Measurements from ENCODE around the gene NFRKB. TPM values are rescaled to one million over a fixed set of nuclear protein-coding genes. Genes with fewer than 3 reads are reported as not detected.

The NFRKB gene
- total RNA-seq, 1 donor from 2014 or later = 66.3 TPM

DNA sequence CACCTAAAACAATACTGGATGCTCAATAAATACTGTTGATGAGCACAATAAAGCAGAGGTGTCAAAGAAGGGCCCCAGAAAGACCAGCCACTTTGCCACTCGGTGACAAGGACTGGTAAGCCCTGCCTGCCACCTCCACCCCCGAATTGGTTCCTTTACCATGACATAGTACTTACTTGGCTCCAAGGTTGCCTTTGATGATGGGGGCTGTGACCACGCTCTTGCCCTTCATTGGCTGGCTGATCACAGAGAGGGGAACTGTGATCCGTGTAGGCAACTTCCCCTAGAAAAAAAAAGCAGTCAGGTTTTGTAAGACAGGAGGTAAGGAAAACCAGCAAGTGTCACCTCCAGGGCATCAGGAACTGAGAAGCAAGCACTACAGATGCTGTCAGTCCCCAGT lies 29.7 kb downstream of the NFRKB start:
- DNase-seq (ENCODE audit: extremely low spot score in 2 of 2) = no peak
- TF ChIP-seq POLR2A (IDR thresholded peaks at IDR 0.05) (no peak), POLR2AphosphoS5 (IDR thresholded peaks at IDR 0.05; ENCODE audit: insufficient read depth in 1 of 2, low read depth in 1 of 2) (no peak)
- TF ChIP-seq, protein P1, sequence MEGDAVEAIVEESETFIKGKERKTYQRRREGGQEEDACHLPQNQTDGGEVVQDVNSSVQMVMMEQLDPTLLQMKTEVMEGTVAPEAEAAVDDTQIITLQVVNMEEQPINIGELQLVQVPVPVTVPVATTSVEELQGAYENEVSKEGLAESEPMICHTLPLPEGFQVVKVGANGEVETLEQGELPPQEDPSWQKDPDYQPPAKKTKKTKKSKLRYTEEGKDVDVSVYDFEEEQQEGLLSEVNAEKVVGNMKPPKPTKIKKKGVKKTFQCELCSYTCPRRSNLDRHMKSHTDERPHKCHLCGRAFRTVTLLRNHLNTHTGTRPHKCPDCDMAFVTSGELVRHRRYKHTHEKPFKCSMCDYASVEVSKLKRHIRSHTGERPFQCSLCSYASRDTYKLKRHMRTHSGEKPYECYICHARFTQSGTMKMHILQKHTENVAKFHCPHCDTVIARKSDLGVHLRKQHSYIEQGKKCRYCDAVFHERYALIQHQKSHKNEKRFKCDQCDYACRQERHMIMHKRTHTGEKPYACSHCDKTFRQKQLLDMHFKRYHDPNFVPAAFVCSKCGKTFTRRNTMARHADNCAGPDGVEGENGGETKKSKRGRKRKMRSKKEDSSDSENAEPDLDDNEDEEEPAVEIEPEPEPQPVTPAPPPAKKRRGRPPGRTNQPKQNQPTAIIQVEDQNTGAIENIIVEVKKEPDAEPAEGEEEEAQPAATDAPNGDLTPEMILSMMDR (IDR thresholded peaks at IDR 0.05) = no peak
- H3K27me3 ChIP-seq = no peaks in the 10 kb centered on the region
- H3K9me3 ChIP-seq = no peaks in the 10 kb centered on the region
- peaks cover 5 to 61% of the 10 kb centered on the region in 2 donors for H3K36me3 ChIP-seq
- H3K27ac ChIP-seq = no peak overlapping the region
- intact Hi-C loops (cut with DNase I) = no loop called here
- H3K4me3 ChIP-seq = no peak overlapping the region
- H3K4me1 ChIP-seq = peaks cover 13% of the 10 kb centered on the region

DNA sequence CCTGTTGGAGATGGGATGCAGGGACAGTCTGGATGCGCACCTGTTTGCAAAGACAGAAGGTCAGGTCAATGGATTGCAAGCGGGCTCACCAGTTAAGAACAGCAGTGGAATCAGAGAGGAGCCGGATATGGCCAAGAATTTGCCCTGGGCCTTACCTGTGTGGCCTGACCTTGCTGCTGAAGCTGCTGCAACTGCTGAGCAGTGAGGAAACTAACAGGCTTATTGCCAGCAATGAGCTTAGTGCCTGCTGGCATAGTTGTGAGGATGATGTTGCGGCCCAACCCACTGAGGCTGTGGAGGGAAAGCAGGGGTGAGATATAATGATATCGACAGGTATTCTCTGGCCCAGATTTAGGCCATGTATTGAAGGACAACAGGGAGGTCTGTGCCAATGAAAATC lies 30.6 kb downstream of the NFRKB start:
- intact Hi-C loops (cut with DNase I) = no loop called here
- no peak for DNase-seq (ENCODE audit: extremely low spot score in 2 of 2)
- Histone ChIP-seq H3K4me3 (no peak overlapping the region), H3K4me1 (peaks cover 13% of the 10 kb centered on the region), H3K27ac (no peak overlapping the region), H3K9me3 (no peaks in the 10 kb centered on the region), H3K36me3 (peaks cover 5 to 62% of the 10 kb centered on the region in 2 donors), H3K27me3 (no peaks in the 10 kb centered on the region)
- TF ChIP-seq POLR2A (IDR thresholded peaks at IDR 0.05) = no peak
- TF ChIP-seq, protein P1 (IDR thresholded peaks at IDR 0.05) = no peak
- TF ChIP-seq POLR2AphosphoS5 (IDR thresholded peaks at IDR 0.05; ENCODE audit: insufficient read depth in 1 of 2, low read depth in 1 of 2) = no peak

- peaks cover 0 to 50% of the 10 kb centered on the region in 2 donors for H3K36me3 ChIP-seq
- no peak for DNase-seq (ENCODE audit: extremely low spot score in 2 of 2)
- intact Hi-C loops (cut with DNase I) = no loop called here
Observed at GRCh38 chr11:129861702-129862522, 33.5 kb downstream of the NFRKB start.

DNA sequence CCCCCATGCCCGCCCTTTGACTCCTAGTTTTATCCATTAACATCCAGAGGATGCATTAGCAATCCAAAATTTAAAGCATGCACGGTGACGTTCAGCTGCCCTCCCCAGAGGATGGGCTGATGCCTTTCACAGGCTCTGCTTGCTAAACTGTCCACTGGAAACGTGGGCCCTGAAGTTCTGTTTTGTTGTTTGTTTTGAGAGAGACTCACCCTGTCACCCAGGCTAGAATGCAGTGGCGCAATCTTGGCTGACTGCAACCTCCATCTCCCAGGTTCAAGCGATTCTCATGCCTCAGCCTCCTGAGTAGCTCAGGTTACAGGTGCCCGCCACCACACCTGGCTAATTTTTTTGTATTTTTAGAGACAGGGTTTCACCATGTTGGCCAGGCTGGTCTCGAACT lies 39.3 kb downstream of the NFRKB start:
- H3K27me3 ChIP-seq = no peaks in the 10 kb centered on the region
- no peaks in the 10 kb centered on the region for H3K9me3 ChIP-seq
- intact Hi-C loops (cut with DNase I) = no loop called here
- H3K27ac ChIP-seq = no peak overlapping the region
- peaks cover 23% of the 10 kb centered on the region for H3K4me1 ChIP-seq
- H3K4me3 ChIP-seq = no peak overlapping the region
- no peak for DNase-seq (ENCODE audit: extremely low spot score in 2 of 2)
- H3K36me3 ChIP-seq = peaks cover 0 to 19% of the 10 kb centered on the region in 2 donors
- TF ChIP-seq, protein P1 (IDR thresholded peaks at IDR 0.05) = no peak
- TF ChIP-seq POLR2AphosphoS5 (IDR thresholded peaks at IDR 0.05; ENCODE audit: insufficient read depth in 1 of 2, low read depth in 1 of 2) = no peak
- no peak for TF ChIP-seq POLR2A (IDR thresholded peaks at IDR 0.05)

More at GRCh38 chr11:129861702-129862522, 33.5 kb downstream of the NFRKB start:
- peak overlapping the region; percentile 13 for H3K27ac ChIP-seq
- H3K4me1 ChIP-seq = peaks cover 13% of the 10 kb centered on the region
- H3K4me3 ChIP-seq = no peak overlapping the region
- TF ChIP-seq POLR2AphosphoS5 (IDR thresholded peaks at IDR 0.05; ENCODE audit: insufficient read depth in 1 of 2, low read depth in 1 of 2) (peak in 1 of 2 donors; percentile 71), POLR2A (IDR thresholded peaks at IDR 0.05) (no peak)
- no peaks in the 10 kb centered on the region for H3K9me3 ChIP-seq
- no peaks in the 10 kb centered on the region for H3K27me3 ChIP-seq

DNA sequence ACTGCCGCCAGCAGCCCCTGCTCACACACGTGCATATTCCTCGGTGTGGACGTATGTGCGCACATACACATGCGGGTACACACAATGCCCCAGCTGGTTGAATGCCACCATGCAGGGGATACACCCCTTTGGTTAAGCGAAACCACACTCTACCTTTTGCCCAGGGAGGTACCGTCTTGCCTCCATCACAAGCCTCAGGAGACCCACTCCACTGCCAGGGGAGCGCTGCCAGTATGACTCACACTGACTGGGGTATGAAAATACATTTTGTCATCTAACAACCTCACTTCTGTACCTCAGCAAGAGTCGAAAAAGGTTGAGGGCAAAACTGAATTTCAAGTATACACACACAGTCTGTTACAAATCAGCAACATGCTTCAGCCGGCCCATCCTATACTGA lies 40.3 kb downstream of the NFRKB start:
- intact Hi-C loops (cut with DNase I) = no loop called here
- Histone ChIP-seq H3K27me3 (no peaks in the 10 kb centered on the region), H3K9me3 (no peaks in the 10 kb centered on the region), H3K36me3 (peaks cover 0 to 12% of the 10 kb centered on the region in 2 donors), H3K4me3 (no peak overlapping the region), H3K4me1 (peaks cover 23% of the 10 kb centered on the region), H3K27ac (no peak overlapping the region)
- no peak for TF ChIP-seq POLR2AphosphoS5 (IDR thresholded peaks at IDR 0.05; ENCODE audit: insufficient read depth in 1 of 2, low read depth in 1 of 2)
- DNase-seq (ENCODE audit: extremely low spot score in 2 of 2) = no peak

GRCh38 chr11:129854232-129854805 lies 41.1 kb downstream of the NFRKB start:
- TF ChIP-seq, protein P1 (IDR thresholded peaks at IDR 0.05) = no peak
- no peak for TF ChIP-seq POLR2A (IDR thresholded peaks at IDR 0.05)
- no peak for TF ChIP-seq POLR2AphosphoS5 (IDR thresholded peaks at IDR 0.05; ENCODE audit: insufficient read depth in 1 of 2, low read depth in 1 of 2)
- H3K27me3 ChIP-seq = no peaks in the 10 kb centered on the region
- peaks cover 23% of the 10 kb centered on the region for H3K4me1 ChIP-seq
- no peak overlapping the region for H3K4me3 ChIP-seq
- peak overlapping the region; percentile 6 for H3K27ac ChIP-seq
- H3K36me3 ChIP-seq = peaks cover 0 to 10% of the 10 kb centered on the region in 2 donors
- DNase-seq (ENCODE audit: extremely low spot score in 2 of 2) = no peak
- intact Hi-C loops (cut with DNase I) = no loop called here
- no peaks in the 10 kb centered on the region for H3K9me3 ChIP-seq
